GM12875 (cell line): ENCODE measurements around the gene ZC3H12C.

Source experiments
- H3K4me3 ChIP-seq: one replicate; pipeline ENCODE4 v1.5.1; 2011; ENCODE audit warnings: low read depth, low read length, control low read depth
- TF ChIP-seq, protein P1 (sequence below): IDR thresholded peaks from 2 replicates; pipeline ENCODE4 v1.5.1; 2011; ENCODE audit warnings: low read depth, mild to moderate bottlenecking, control low read depth, inconsistent platforms, low read length, moderate library complexity, borderline replicate concordance; ENCODE audit not compliant: insufficient read depth

The ZC3H12C gene

GRCh38 chr11:110130642-110131238 is 37.5 kb downstream of the ZC3H12C start:
- no peak overlapping the region for H3K4me3 ChIP-seq
- TF ChIP-seq, protein P1, sequence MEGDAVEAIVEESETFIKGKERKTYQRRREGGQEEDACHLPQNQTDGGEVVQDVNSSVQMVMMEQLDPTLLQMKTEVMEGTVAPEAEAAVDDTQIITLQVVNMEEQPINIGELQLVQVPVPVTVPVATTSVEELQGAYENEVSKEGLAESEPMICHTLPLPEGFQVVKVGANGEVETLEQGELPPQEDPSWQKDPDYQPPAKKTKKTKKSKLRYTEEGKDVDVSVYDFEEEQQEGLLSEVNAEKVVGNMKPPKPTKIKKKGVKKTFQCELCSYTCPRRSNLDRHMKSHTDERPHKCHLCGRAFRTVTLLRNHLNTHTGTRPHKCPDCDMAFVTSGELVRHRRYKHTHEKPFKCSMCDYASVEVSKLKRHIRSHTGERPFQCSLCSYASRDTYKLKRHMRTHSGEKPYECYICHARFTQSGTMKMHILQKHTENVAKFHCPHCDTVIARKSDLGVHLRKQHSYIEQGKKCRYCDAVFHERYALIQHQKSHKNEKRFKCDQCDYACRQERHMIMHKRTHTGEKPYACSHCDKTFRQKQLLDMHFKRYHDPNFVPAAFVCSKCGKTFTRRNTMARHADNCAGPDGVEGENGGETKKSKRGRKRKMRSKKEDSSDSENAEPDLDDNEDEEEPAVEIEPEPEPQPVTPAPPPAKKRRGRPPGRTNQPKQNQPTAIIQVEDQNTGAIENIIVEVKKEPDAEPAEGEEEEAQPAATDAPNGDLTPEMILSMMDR: no peak

DNA sequence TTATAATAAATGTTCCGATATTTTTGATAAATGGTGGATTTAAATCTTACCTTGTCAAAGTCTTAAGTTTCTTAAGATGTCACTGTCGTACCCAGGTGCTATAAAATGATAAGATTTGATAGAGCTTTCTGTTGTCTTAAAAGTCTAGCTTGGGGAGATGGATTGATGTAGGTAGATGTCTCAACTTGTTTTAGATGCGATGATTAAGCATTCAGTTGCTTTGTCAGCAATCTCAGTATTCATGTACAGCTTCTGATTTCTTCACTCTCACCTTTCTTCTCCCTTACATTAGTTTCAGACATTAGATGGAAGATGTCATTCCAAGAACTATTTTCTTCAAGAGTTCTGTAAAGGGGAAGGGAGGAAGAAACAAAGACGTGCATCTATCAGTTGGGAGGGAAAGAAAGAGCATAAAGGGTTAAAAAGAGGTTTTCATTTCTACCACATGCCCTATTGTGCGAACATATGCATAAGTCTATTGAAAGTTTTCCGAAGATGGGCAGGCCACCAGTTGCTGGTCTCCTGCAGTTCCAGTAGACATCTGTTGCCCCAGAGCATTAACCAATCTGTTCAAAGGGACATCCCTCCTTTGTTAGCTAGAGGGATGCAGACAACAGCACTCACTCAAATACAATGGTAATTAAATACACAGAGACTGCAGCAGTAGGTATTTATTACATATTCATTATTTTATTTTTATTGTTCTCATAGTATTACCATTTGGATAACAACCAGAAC is 38.4 kb downstream of the ZC3H12C start:
- no peak overlapping the region for H3K4me3 ChIP-seq
- TF ChIP-seq, protein P1: no peak

DNA sequence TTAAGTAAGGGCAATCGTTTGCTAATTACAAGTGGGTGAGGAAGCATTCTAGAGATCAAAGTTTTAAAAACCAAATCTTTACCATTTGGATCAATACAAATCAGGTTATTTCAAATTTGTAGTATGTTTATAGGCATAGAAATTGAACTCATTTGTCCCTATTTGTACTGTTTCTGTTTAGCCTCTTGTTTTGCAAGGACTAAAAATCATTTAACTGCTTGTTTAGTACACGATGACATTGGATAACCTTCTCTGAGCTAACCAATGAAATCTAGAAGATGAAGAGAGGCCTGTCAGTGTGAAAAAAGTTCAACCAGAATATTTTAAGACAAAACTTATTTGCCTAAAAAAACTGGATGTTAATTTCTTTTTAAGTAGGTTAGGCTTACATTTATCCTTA is 40.0 kb downstream of the ZC3H12C start:
- TF ChIP-seq, protein P1: no peak
- no peak overlapping the region for H3K4me3 ChIP-seq

GRCh38 chr11:110134110-110134509 is 40.9 kb downstream of the ZC3H12C start:
- TF ChIP-seq, protein P1: no peak
- H3K4me3 ChIP-seq: no peak overlapping the region

- TF ChIP-seq, protein P1: no peak
- no peak overlapping the region for H3K4me3 ChIP-seq
Measured at GRCh38 chr11:110141812-110142211, 48.6 kb downstream of the ZC3H12C start.

GRCh38 chr11:110147962-110148709 is 54.9 kb downstream of the ZC3H12C start:
- TF ChIP-seq, protein P1: no peak
- no peak overlapping the region for H3K4me3 ChIP-seq
